ENCODE measurements around the gene SNX2. TPM values are rescaled to one million over a fixed set of nuclear protein-coding genes. Genes with fewer than 3 reads are reported as not detected.

The SNX2 gene
- total and polyA plus RNA-seq, 9 of the 15 experiments (the other 6 are each of a cell fraction or from before 2014, with no cell fraction given), result 35.2 to 86.0 (median 58.1) TPM

DNA sequence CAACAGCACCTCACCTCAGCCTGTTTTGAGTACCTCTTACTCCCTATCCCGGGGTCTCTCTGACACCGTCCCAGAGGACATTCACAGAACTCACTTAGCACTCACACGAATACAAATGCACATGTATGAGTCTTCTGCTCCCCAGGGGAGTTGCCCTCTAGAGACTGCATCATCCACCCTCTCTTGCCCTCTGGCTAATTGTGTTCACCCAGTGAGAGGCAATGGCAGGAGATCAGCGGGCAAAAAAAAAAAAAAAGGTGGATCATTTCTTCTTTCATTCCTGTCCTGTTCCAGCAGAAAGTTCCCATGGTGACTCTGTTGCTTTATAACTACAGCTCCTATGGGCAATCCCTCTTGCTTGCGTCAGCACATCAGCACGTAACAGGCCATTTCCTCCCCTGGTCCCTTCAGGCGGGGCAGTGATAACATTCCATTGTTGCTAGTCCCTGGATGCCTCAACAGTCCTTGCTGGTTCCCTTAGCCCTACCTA is 23.5 kb upstream of the SNX2 start (continued):
- TF ChIP-seq BRF2 (IDR thresholded peaks at IDR 0.05; ENCODE audit: borderline replicate concordance, insufficient read depth, insufficient read length), result no peak

DNA sequence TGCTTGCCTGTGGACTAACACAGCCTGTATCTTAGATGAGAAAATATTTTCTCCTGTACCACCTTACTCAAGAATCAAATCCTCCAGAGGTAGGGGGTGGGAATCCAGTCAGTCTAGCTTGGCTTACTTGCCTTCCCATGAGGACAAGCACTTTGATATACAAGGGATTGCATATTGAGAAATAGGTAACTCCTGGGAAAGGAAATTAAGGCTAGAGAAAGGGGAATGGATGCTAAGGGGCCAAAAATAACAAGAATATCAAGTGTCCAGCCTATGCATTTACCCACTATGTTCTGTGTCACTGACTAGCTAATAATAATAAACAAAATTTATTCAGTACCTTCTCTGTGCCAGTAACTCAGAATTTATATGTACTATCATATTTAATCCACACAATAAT is 21.4 kb upstream of the SNX2 start:
- H3K4me3 ChIP-seq, result no peak overlapping the region
- ChIA-PET CTCF (ENCODE audit: low intra/inter-chr PET ratio) (no interaction called here), POLR2A (interaction anchor here (1.0 to 1.3 kb wide), 2 partner anchors 19 to 37 kb away, joined by 3 to 7 read pairs; no protein-coding TSS in a partner anchor)
- no peaks in the 10 kb centered on the region for H3K36me3 ChIP-seq (ENCODE audit: control insufficient read depth, insufficient read depth, low read length)
- H3K27ac ChIP-seq (ENCODE audit: extremely low read depth, low read depth, low read length), result no peak overlapping the region
- H3K9me1 ChIP-seq (ENCODE audit: control insufficient read depth, insufficient read depth, low read length), result no peaks in the 10 kb centered on the region
- BruUV-seq (replicated peaks), result no TSS peak
- no peaks in the 10 kb centered on the region for H3K4me1 ChIP-seq (replicated peaks in 1 of 2; ENCODE audit: control insufficient read depth in 2 of 2, insufficient read depth in 2 of 2, low read length in 2 of 2)
- ATAC-seq, result no peak
- H3K27me3 ChIP-seq (ENCODE audit: control insufficient read depth in 2 of 2, insufficient read depth in 2 of 2, low read length in 2 of 2), result peaks cover 0 to 4% of the 10 kb centered on the region in 2 experiments; a peak in 2 of 5 replicates
- H2AFZ ChIP-seq (ENCODE audit: low read depth, low read length), result no peak overlapping the region
- no peaks in the 10 kb centered on the region for H3K79me2 ChIP-seq (ENCODE audit: control insufficient read depth, insufficient read depth, low read length)
- intact Hi-C loops (cut with micrococcal nuclease), result no loop called here
- FAIRE-seq, result no peak
- no peak for DNase-seq (ENCODE audit: extremely low read depth in 1 of 4, low spot score in 3 of 4)
- in situ Hi-C loops (cut with MboI), result no loop called here
- no peak overlapping the region for H3K4me2 ChIP-seq (ENCODE audit: insufficient read depth, low read length)
- no peaks in the 10 kb centered on the region for H4K20me1 ChIP-seq (replicated peaks; ENCODE audit: control insufficient read depth, insufficient read depth, low read length)
- H3K9ac ChIP-seq (ENCODE audit: insufficient read depth in 1 of 2, low read depth in 2 of 2, low read length in 2 of 2), result no peak overlapping the region
- no peaks in the 10 kb centered on the region for H3K9me3 ChIP-seq (replicated peaks; ENCODE audit: control insufficient read depth, insufficient read depth, low read depth, low read length)
- no peak for TF ChIP-seq RB1 (IDR thresholded peaks at IDR 0.05; ENCODE audit: low read depth)
- TF ChIP-seq ZNF398 (CRISPR knock-in tag; IDR thresholded peaks at IDR 0.05), result no peak
- TF ChIP-seq ZNF197 (CRISPR knock-in tag; IDR thresholded peaks at IDR 0.05; ENCODE audit: low read depth), result no peak
- no peak for TF ChIP-seq BRF2 (IDR thresholded peaks at IDR 0.05; ENCODE audit: borderline replicate concordance, insufficient read depth, insufficient read length)
- TF ChIP-seq SMARCA5 (IDR thresholded peaks at IDR 0.05), result no peak
- TF ChIP-seq POLR2H (tag; IDR thresholded peaks at IDR 0.05; ENCODE audit: low read depth), result no peak

Data from K562 (cell line).